Type B pancreatic cell (in vitro differentiated cells): ENCODE data around the gene SLAIN1. TPM values are rescaled to one million over a fixed set of nuclear protein-coding genes. Genes with fewer than 3 reads are reported as not detected.

Experiments
- DNase-seq: peaks from one replicate; pipeline ENCODE4 v3.0.0; 2021; ENCODE audit warnings: mixed read lengths; ENCODE audit not compliant: unreplicated experiment; ENCODE audit errors: extremely low spot score
- H3K27ac Mint-ChIP-seq: 2 replicates; pipeline ENCODE4 v1.8.0; 2021; ENCODE audit warnings: mild to moderate bottlenecking, mixed read lengths
- H3K27me3 Mint-ChIP-seq: 2 replicates; pipeline ENCODE4 v1.8.0; 2021; ENCODE audit warnings: mixed read lengths
- H3K36me3 Mint-ChIP-seq: 2 replicates; pipeline ENCODE4 v1.8.0; 2021; ENCODE audit warnings: mixed read lengths
- H3K4me1 Mint-ChIP-seq: one replicate; pipeline ENCODE4 v1.8.0; 2021; ENCODE audit warnings: mixed read lengths; ENCODE audit not compliant: unreplicated experiment
- H3K4me3 Mint-ChIP-seq: 2 replicates; pipeline ENCODE4 v1.8.0; 2021; ENCODE audit warnings: mild to moderate bottlenecking, mixed read lengths
- H3K9me3 Mint-ChIP-seq: 2 replicates; pipeline ENCODE4 v1.8.0; 2021; ENCODE audit warnings: mixed read lengths
- total RNA-seq: library from RNA; stranded (reverse); gene quantifications from 2 replicates; pipeline ENCODE4 v1.2.1, GENCODE V29; 2021; ENCODE audit warnings: low replicate concordance
- TF ChIP-seq, protein P1 (sequence below): fragments of 200-600 bp; sonication (generic); conservative IDR thresholded peaks from 2 replicates; pipeline ENCODE4 v1.5.0; 2021; ENCODE audit warnings: antibody characterized with exemption, mild to moderate bottlenecking

Gene SLAIN1
- total RNA-seq, 1 donor from 2014 or later: 22.4 TPM

GRCh38 chr13:77786695-77787287, 89.3 kb downstream of the SLAIN1 start:
- TF ChIP-seq, protein P1, sequence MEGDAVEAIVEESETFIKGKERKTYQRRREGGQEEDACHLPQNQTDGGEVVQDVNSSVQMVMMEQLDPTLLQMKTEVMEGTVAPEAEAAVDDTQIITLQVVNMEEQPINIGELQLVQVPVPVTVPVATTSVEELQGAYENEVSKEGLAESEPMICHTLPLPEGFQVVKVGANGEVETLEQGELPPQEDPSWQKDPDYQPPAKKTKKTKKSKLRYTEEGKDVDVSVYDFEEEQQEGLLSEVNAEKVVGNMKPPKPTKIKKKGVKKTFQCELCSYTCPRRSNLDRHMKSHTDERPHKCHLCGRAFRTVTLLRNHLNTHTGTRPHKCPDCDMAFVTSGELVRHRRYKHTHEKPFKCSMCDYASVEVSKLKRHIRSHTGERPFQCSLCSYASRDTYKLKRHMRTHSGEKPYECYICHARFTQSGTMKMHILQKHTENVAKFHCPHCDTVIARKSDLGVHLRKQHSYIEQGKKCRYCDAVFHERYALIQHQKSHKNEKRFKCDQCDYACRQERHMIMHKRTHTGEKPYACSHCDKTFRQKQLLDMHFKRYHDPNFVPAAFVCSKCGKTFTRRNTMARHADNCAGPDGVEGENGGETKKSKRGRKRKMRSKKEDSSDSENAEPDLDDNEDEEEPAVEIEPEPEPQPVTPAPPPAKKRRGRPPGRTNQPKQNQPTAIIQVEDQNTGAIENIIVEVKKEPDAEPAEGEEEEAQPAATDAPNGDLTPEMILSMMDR: no peak
- Mint-ChIP-seq H3K4me1 (peaks cover 7% of the 10 kb centered on the region), H3K4me3 (no peak overlapping the region), H3K9me3 (peaks cover 9% of the 10 kb centered on the region), H3K27me3 (peaks cover 50% of the 10 kb centered on the region), H3K36me3 (no peaks in the 10 kb centered on the region), H3K27ac (no peak overlapping the region)
- DNase-seq: no peak

DNA sequence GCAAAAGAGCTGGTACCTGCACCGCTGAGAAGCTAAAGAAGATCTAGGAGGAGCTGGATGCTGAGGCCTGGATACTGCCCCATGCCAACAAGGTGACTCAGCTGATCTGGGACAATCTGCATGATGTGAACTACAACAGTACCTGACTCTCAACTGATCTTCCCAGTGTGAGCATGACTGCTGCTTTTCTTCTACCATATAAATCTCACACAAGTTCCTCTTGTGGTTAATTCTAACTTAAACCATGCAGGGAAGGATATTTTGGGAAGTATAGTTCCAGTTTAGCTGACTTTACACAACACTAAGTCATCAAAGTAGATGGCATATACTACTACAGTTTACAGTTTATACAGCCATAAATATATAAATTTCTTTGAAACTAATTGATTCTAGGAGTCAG, 91.9 kb downstream of the SLAIN1 start:
- Mint-ChIP-seq H3K36me3 (peaks cover 3% of the 10 kb centered on the region), H3K4me1 (peaks cover 3% of the 10 kb centered on the region), H3K27ac (no peak overlapping the region), H3K9me3 (peaks cover 14% of the 10 kb centered on the region), H3K27me3 (peaks cover 49% of the 10 kb centered on the region), H3K4me3 (no peak overlapping the region)
- TF ChIP-seq, protein P1: no peak
- no peak for DNase-seq

DNA sequence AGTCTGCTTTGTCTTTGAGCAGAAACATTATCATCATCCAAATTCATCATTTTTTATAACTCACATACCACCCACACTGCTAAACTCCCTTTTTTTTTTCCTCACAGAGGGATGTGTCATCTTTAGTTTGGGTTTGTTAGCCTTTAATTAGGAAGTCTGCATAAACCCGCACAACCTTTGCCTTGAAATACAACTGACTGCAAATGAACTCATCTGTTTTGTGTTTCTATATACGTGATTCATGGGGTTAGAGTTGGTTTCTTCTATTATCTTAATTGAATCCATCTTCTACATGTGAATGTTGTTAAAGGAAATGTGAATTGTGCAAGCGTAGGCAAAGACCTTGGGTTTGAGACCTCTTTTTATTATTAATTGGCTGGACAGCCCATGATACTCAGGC, 102.7 kb downstream of the SLAIN1 start:
- Mint-ChIP-seq H3K27me3 (peaks cover 50% of the 10 kb centered on the region), H3K4me3 (no peak overlapping the region), H3K36me3 (no peaks in the 10 kb centered on the region), H3K27ac (no peak overlapping the region), H3K4me1 (peaks cover 10% of the 10 kb centered on the region), H3K9me3 (no peaks in the 10 kb centered on the region)
- TF ChIP-seq, protein P1: no peak
- no peak for DNase-seq

DNA sequence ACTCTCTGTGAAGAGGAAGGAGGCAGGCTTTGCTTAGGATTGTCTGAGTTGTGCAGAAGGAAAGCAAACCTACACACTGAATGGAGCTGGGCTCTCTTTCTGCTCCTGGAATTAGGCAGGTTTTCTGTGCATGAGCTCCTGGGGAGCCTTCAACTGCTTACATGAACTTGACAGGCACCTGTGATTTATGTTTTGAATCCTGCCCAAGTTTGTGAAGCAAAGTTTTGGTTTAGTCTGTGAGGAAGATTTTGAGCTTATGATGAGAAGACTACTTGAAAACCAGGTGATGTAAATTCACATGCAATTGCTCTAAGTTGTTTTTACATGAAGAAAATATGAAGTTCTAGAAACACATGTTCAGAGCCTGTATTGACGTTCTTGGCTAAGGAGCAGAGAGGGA, 109.0 kb downstream of the SLAIN1 start:
- H3K27me3 Mint-ChIP-seq: peaks cover 60% of the 10 kb centered on the region
- H3K36me3 Mint-ChIP-seq: no peaks in the 10 kb centered on the region
- no peak for DNase-seq
- TF ChIP-seq, protein P1: no peak
- peaks cover 27% of the 10 kb centered on the region for H3K4me1 Mint-ChIP-seq
- peaks cover 5% of the 10 kb centered on the region for H3K9me3 Mint-ChIP-seq
- no peak overlapping the region for H3K27ac Mint-ChIP-seq
- no peak overlapping the region for H3K4me3 Mint-ChIP-seq

DNA sequence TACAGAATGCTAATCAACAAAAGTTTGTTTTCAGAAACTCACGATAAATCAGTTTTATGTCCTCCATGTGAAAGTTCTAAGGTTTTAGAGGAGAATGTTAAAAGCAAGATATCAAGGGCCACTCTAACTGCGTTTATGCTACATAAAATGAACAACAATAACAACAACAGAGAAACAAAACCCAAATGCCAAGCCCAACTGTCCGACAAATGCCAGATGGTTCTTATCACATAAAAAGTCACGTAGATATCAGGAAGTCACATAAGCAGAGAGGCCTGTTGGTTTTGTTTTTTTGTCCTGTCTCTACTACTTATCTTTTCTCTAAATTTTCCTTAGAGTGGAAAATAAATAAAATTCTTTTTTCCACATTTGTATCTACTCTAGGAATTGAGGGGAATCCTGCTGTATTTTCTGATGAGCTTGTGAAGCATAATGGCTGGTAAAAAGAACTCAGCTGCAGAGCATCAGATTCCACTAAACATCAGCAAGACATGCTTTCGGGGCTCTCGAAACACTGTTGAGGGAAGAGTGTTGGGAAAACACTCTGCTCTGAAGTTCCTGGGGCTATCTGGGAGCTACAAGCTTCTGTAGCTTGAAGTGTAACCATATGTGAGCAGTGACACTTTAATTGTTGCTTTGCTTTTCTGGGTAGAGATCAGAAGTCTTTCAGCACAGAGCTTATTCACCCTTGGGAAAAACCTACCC, 110.1 kb downstream of the SLAIN1 start:
- Mint-ChIP-seq H3K27ac (no peak overlapping the region), H3K9me3 (peaks cover 5% of the 10 kb centered on the region), H3K27me3 (peaks cover 52% of the 10 kb centered on the region), H3K4me3 (no peak overlapping the region), H3K36me3 (no peaks in the 10 kb centered on the region), H3K4me1 (peaks cover 27% of the 10 kb centered on the region)
- TF ChIP-seq, protein P1: no peak
- DNase-seq: no peak
